Measurements from ENCODE around the gene PSMB3.

PSMB3 gene

DNA sequence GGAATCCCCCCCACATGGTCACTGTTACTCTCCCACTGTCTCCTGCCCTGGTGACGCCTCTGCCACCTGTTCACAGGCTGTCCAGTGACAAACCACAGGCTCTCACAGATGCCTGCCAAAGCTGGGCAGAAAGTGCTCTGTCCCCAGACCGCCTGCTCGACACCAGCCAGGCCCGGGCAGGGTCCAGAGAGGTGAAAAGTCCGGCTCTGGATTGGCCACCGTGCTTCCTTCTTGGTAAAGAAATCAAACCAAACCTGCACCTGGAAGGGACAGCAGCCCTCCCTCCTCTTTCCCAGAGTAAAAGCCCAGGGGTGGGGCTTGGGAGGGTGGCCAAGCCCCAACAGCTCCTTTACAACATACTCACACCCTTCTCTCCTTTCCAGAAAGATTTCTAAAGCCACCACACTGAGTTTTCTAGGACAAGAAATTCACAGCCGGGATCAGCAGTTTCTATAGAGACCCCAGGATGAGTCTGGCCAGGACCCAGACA, 10.6 kb upstream of the PSMB3 start:
- no peak overlapping the region for H3K4me3 ChIP-seq (replicated peaks; ENCODE audit: insufficient read depth, low read length)

DNA sequence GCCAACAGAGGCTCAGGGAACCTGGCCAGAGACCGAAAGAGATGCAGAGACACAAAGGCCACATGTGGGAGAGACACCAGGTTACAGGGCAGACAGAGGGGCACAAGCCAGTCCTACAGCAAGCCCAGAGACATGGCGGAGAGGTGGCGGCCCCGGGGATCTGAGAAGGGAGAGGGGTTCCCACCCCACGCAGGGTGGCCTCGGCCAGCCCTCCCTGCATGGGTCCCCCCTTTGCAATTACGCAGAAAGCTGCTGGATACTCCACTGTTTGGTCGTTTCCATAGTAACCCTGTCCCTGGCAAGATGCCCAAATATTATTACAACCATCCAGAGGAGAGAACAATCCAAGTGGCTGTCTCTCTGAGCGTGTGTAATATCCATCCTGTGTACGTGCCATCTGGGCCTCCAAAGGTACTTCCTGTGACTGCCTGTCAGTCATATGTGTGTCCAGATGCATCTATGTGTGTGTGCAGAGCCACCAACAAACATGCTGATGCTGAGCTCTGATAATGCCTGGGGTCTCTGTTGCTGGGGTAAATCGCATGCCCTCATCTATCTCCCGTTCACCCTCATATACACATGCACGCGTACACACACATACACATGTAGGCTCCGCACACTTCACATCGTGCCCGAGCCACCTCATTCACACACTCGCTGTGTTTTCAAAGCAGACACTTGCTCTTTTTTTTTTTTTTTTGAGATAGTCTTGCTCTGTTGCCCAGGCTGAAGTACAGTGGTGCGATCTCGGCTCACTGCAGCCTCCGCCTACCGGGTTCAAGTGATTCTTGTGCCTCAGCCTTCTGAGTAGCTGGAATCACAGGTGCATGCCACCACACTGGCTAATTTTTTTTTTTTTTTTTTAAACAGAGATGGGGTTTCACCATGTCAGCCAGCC, 9.9 kb upstream of the PSMB3 start:
- TF ChIP-seq, protein P1, sequence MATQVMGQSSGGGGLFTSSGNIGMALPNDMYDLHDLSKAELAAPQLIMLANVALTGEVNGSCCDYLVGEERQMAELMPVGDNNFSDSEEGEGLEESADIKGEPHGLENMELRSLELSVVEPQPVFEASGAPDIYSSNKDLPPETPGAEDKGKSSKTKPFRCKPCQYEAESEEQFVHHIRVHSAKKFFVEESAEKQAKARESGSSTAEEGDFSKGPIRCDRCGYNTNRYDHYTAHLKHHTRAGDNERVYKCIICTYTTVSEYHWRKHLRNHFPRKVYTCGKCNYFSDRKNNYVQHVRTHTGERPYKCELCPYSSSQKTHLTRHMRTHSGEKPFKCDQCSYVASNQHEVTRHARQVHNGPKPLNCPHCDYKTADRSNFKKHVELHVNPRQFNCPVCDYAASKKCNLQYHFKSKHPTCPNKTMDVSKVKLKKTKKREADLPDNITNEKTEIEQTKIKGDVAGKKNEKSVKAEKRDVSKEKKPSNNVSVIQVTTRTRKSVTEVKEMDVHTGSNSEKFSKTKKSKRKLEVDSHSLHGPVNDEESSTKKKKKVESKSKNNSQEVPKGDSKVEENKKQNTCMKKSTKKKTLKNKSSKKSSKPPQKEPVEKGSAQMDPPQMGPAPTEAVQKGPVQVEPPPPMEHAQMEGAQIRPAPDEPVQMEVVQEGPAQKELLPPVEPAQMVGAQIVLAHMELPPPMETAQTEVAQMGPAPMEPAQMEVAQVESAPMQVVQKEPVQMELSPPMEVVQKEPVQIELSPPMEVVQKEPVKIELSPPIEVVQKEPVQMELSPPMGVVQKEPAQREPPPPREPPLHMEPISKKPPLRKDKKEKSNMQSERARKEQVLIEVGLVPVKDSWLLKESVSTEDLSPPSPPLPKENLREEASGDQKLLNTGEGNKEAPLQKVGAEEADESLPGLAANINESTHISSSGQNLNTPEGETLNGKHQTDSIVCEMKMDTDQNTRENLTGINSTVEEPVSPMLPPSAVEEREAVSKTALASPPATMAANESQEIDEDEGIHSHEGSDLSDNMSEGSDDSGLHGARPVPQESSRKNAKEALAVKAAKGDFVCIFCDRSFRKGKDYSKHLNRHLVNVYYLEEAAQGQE (IDR thresholded peaks at IDR 0.05; ENCODE audit: insufficient replicate concordance, low read depth), result no peak
- TF ChIP-seq, protein P2, sequence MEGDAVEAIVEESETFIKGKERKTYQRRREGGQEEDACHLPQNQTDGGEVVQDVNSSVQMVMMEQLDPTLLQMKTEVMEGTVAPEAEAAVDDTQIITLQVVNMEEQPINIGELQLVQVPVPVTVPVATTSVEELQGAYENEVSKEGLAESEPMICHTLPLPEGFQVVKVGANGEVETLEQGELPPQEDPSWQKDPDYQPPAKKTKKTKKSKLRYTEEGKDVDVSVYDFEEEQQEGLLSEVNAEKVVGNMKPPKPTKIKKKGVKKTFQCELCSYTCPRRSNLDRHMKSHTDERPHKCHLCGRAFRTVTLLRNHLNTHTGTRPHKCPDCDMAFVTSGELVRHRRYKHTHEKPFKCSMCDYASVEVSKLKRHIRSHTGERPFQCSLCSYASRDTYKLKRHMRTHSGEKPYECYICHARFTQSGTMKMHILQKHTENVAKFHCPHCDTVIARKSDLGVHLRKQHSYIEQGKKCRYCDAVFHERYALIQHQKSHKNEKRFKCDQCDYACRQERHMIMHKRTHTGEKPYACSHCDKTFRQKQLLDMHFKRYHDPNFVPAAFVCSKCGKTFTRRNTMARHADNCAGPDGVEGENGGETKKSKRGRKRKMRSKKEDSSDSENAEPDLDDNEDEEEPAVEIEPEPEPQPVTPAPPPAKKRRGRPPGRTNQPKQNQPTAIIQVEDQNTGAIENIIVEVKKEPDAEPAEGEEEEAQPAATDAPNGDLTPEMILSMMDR (IDR thresholded peaks at IDR 0.05; ENCODE audit: insufficient read depth, low read length), result no peak
- TF ChIP-seq GABPA (IDR thresholded peaks at IDR 0.05; ENCODE audit: low read depth) (no peak), POLR2AphosphoS5 (IDR thresholded peaks at IDR 0.05; ENCODE audit: low read depth) (no peak), SPI1 (IDR thresholded peaks at IDR 0.05; ENCODE audit: borderline replicate concordance, low read depth) (no peak)
- DNase-seq (ENCODE audit: low read depth in 1 of 2, low spot score in 1 of 2), result peak in 1 of 2 experiments; percentile 22
- H3K4me3 ChIP-seq (replicated peaks; ENCODE audit: insufficient read depth, low read length), result no peak overlapping the region
- H3K27ac ChIP-seq (replicated peaks), result no peak overlapping the region
- peaks cover 19% of the 10 kb centered on the region for H3K27me3 ChIP-seq (ENCODE audit: insufficient read depth, poor library complexity, severe bottlenecking)

More for the DNA sequence above, 10.6 kb upstream of the PSMB3 start:
- no peak overlapping the region for H3K27ac ChIP-seq (replicated peaks)
- H3K27me3 ChIP-seq (ENCODE audit: insufficient read depth, poor library complexity, severe bottlenecking), result peaks cover 14% of the 10 kb centered on the region
- no peak for DNase-seq (ENCODE audit: low read depth in 1 of 2, low spot score in 1 of 2)
- TF ChIP-seq SPI1 (IDR thresholded peaks at IDR 0.05; ENCODE audit: borderline replicate concordance, low read depth) (no peak), GABPA (IDR thresholded peaks at IDR 0.05; ENCODE audit: low read depth) (no peak), POLR2AphosphoS5 (IDR thresholded peaks at IDR 0.05; ENCODE audit: low read depth) (no peak)
- TF ChIP-seq, protein P2 (IDR thresholded peaks at IDR 0.05; ENCODE audit: insufficient read depth, low read length), result no peak
- TF ChIP-seq, protein P1 (IDR thresholded peaks at IDR 0.05; ENCODE audit: insufficient replicate concordance, low read depth), result no peak

DNA sequence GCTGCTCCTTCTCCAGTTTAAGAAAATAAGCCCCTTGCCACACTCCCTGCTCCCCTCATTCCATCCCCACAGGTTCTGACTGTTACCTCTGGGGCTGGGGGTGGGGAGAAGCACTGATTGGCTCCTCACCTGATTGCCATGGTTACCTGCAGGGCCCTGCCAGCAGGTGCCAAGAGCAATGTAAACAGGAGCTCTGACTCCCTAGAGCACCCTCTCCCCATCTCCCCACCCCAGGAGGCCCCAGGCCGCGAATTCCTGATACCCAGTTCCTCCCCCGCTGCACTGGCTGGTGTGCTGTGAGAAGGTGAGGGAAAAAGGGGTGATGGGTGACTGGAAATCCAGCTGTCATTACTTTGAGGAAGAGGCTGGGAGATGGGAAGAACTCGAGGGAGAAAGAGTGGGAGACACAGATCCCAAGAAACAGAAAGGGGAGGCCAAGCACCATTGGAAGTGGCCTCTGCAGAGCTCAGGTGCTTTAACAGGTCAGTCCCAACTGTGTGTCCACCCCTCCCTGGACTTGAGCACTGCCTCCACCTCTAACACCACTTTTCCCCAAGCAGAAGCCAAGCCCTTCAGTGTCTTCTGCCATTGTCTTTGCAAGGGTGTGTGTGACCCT, 8.9 kb upstream of the PSMB3 start:
- no peak overlapping the region for H3K4me3 ChIP-seq (replicated peaks; ENCODE audit: insufficient read depth, low read length)
- TF ChIP-seq SPI1 (IDR thresholded peaks at IDR 0.05; ENCODE audit: borderline replicate concordance, low read depth) (no peak), POLR2AphosphoS5 (IDR thresholded peaks at IDR 0.05; ENCODE audit: low read depth) (no peak), GABPA (IDR thresholded peaks at IDR 0.05; ENCODE audit: low read depth) (no peak)
- TF ChIP-seq, protein P1 (IDR thresholded peaks at IDR 0.05; ENCODE audit: insufficient replicate concordance, low read depth), result no peak
- TF ChIP-seq, protein P2 (IDR thresholded peaks at IDR 0.05; ENCODE audit: insufficient read depth, low read length), result no peak
- no peak for DNase-seq (ENCODE audit: low read depth in 1 of 2, low spot score in 1 of 2)
- peaks cover 26% of the 10 kb centered on the region for H3K27me3 ChIP-seq (ENCODE audit: insufficient read depth, poor library complexity, severe bottlenecking)
- no peak overlapping the region for H3K27ac ChIP-seq (replicated peaks)
